Pancreas (tissue), 10 donors: ENCODE results near the gene ADCY5. TPM values are rescaled to one million over a fixed set of nuclear protein-coding genes. Genes with fewer than 3 reads are reported as not detected.

Experiments
- ATAC-seq, 4 donors: fragments of 200-7000 bp; cut with Tn5 transposase; one replicate each; pipeline versions ENCODE4 v1.8.0 to v1.9.1; 2020; ENCODE audit warnings: mild to moderate bottlenecking in 4 of 4, moderate library complexity in 4 of 4
- DNase-seq, 6 donors: peaks; one replicate each; pipeline ENCODE4 v3.0.0-alpha.2; 2020
- FAIRE-seq: peaks from 2 replicates; lab custom pipeline; 2012; peaks lifted over from hg19 to GRCh38; lab: Jason Lieb, UNC
- H3K27ac ChIP-seq, 4 donors: fragments of 200-600 bp; sonication (generic); 1 replicate in 3 of 4; 2 replicates in 1 of 4; pipeline versions ENCODE4 v1.5.0 to v1.8.0; 2020
- H3K27me3 ChIP-seq, 4 donors: fragments of 200-600 bp; one replicate each; pipeline ENCODE4 v1.8.0; 2021
- H3K36me3 ChIP-seq, 3 donors: fragments of 200-600 bp; sonication (generic) in 1 of 3; one replicate each; pipeline versions ENCODE4 v1.5.0 to v1.8.0; 2020 to 2021
- H3K4me1 ChIP-seq, 3 donors: fragments of 200-600 bp; one replicate each; pipeline ENCODE4 v1.8.0; 2021
- H3K4me3 ChIP-seq, 4 donors: fragments of 200-600 bp; sonication (generic) in 2 of 4; one replicate each; pipeline versions ENCODE4 v1.5.0 to v1.8.0; 2020 to 2021
- H3K9me3 ChIP-seq, 4 donors: fragments of 200-600 bp; one replicate each; pipeline ENCODE4 v1.8.0; 2021
- WGBS, 2 donors: extraction: QIAGEN DNeasy Blood & Tissue Kit; methylation state at CpG; one replicate each; pipeline ENCODE4 v1.1.7; 2013; 5-methylcytosine and 5-hydroxymethylcytosine counted together
- intact Hi-C, 3 donors: fragments of 100-400 bp; cut with DNase I; formaldehyde crosslinking; loops; one replicate each; pipeline versions ENCODE4 v1.11.1 to v1.14.2; 2022
- polyA plus RNA-seq, 2 donors: library from polyadenylated mRNA; stranded (reverse); fragments of 200-250 nt; gene quantifications; one replicate each; pipeline ENCODE4 v1.2.3, GENCODE V29; 2013
- total RNA-seq, 6 donors: library from RNA; stranded (reverse); fragmentation: NEBNext Ultra II Directional in 4 of 6; extraction: Animal tissue kit (Norgen Biotek cat#: 25700) in 4 of 6; gene quantifications; one replicate each; pipeline versions ENCODE4 v1.2.1 to v1.2.4, GENCODE V29; 2021 to 2023
- TF ChIP-seq, protein P1 (sequence below), 4 donors: fragments of 200-600 bp; sonication (generic) in 3 of 4; IDR thresholded peaks; one replicate each; pipeline versions ENCODE4 v1.5.0 to v1.8.0; 2021; ENCODE audit warnings: antibody characterized with exemption in 4 of 4
- donor health status: healthy with polysubstance abuse.
- donor health status: DM: no; HTN: no; CAD: no; lungs with moderate emphysema.
- donor health status: DM: no; HTN: no; CAD: no.
- donor health status: control.
- donor health status: control.
- donor health status: Bipolar disorder and iron deficiency.
- donor health status: DM: yes; HTN: yes; CAD: no.
- donor health status: DM: no; HTN: no; CAD: no.
- donor health status: DM: no; HTN: no; CAD: no.
- donor health status: DM: yes; HTN: yes; CAD: no.

Gene ADCY5
- total and polyA plus RNA-seq, 8 donors: 6.0 to 13.4 (median 9.6) TPM

DNA sequence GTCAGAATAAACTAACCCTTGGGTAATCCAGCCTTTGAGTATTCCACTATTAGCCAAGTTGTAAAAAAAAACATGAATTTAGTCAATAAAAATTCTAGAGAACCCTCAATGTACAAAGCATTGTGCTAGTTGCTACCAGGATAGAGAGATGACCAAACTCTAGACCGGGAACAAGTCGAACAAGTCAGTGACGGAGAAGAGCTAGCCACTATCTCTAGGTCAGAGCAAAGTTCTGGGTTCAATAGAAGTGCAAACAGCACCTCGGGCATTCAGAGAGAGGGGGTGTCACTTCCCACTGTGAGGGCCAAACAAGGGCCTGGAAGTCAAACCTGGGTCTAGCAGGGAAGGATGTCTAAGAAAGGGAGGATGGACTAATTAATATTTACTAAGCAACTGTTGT lies 2.3 kb upstream of the ADCY5 start:
- Histone ChIP-seq H3K4me3 (no peak overlapping the region), H3K36me3 (no peaks in the 10 kb centered on the region), H3K4me1 (no peaks in the 10 kb centered on the region), H3K9me3 (no peaks in the 10 kb centered on the region), H3K27me3 (peaks cover 0 to 6% (median 0%) of the 10 kb centered on the region in 4 donors), H3K27ac (no peak overlapping the region)
- intact Hi-C loops: no loop called here
- WGBS, 2 donors: 81 to 83% methylated on average over 4 of the region's 4 CpGs
- ATAC-seq: no peak
- DNase-seq: no peak
- no peak for FAIRE-seq
- TF ChIP-seq, protein P1, sequence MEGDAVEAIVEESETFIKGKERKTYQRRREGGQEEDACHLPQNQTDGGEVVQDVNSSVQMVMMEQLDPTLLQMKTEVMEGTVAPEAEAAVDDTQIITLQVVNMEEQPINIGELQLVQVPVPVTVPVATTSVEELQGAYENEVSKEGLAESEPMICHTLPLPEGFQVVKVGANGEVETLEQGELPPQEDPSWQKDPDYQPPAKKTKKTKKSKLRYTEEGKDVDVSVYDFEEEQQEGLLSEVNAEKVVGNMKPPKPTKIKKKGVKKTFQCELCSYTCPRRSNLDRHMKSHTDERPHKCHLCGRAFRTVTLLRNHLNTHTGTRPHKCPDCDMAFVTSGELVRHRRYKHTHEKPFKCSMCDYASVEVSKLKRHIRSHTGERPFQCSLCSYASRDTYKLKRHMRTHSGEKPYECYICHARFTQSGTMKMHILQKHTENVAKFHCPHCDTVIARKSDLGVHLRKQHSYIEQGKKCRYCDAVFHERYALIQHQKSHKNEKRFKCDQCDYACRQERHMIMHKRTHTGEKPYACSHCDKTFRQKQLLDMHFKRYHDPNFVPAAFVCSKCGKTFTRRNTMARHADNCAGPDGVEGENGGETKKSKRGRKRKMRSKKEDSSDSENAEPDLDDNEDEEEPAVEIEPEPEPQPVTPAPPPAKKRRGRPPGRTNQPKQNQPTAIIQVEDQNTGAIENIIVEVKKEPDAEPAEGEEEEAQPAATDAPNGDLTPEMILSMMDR (IDR thresholded peaks at IDR 0.05): no peak

DNA sequence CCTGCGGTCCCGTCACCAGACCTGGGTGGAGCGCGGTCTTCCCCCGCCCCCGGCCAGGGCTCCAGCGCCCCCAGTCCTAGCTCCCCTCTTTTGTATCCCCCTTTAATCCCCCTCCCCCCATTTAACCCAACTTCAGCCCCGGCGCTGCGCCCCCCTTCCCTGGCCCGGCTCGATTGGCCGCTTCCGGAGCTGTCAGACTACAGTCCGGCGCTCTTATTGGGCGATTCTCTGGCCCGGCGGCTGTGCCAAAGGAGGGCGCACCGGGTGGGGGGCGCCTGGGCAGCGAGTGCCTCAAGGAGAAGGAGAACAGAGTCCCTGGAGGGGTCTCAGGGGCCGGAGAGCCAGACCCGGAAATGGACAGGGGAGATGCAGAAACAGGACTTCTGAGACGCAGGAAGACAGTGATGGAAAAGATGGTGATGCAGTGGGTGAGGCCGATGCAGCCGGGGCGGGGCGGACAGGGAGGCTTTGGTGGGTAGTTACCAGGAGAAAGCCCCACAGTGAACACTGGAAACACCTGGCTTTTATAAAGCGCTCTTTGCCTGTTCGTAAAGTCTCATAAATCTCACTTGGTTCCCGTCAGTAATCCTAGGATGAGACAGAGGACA lies 1.2 kb upstream of the ADCY5 start:
- WGBS, 2 donors: 21% methylated on average over 27 to 33 of the region's 33 CpGs
- Histone ChIP-seq H3K27me3 (peaks cover 0 to 6% (median 0%) of the 10 kb centered on the region in 4 donors), H3K4me1 (no peaks in the 10 kb centered on the region), H3K4me3 (peak overlapping the region; percentile 11 to 72 (median 41)), H3K27ac (no peak overlapping the region), H3K36me3 (no peaks in the 10 kb centered on the region), H3K9me3 (no peaks in the 10 kb centered on the region)
- FAIRE-seq: no peak
- intact Hi-C loops: no loop called here
- peak in 3 of 6 donors; percentile 39 to 74 (median 62) for DNase-seq
- ATAC-seq: peak in 2 of 4 donors; percentile 10 to 14
- TF ChIP-seq, protein P1 (IDR thresholded peaks at IDR 0.05): no peak

DNA sequence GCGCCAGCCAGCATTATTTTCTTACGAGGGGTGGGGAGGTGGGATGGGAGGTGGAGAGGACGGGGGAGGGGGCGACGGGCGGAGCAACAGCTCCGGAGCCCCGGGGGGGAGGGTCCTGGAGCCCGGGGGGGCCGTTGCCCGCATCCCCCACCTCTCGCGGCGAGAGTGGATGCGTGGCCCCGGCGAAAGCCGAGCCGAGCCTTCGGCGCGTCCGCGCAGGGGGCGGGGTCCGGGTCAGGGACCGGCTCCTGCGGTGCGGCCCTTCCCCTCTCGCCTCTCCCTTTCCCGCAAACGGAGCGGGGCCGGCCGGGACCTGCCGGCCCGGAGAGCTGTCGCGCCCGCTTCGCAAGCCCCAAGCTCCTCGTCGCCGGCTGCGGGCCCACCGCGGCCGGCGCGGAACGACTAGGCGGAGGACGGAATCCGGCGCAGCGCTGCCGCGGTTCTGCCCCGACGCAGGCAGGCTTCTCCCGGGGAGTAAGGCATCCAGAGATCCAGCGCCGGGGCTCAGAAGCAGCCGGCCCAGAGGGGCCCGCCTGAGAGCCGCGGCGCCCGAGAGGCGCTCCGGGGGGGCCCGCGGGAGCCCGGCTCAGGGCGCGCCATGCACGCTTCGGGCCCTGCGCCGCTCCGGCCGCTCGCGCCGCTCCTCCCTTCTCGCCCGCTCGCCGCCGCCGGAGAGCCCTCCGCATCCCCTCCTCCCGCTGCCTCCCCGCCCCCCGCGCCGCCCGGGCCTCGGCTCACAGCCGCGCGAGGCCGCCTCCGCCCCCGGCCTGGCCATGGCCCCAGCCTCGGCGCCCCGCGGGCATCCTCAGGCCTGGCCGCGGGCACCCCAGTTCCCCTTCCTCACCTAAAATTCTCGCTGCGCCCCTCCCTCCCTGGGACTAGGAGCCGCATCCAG lies 459 bp upstream of the ADCY5 start:
- Histone ChIP-seq H3K4me1 (no peaks in the 10 kb centered on the region), H3K27ac (peak overlapping the region; percentile 22 to 69 (median 54)), H3K4me3 (peak overlapping the region; percentile 30 to 72 (median 47)), H3K9me3 (no peaks in the 10 kb centered on the region), H3K36me3 (no peaks in the 10 kb centered on the region), H3K27me3 (peaks cover 0 to 6% (median 0%) of the 10 kb centered on the region in 4 donors)
- intact Hi-C loops: no loop called here
- DNase-seq: peak in 5 of 6 donors; percentile 19 to 80 (median 60)
- ATAC-seq: peak; percentile 42 to 69 (median 57)
- 1% methylated on average over 62 to 114 of the region's 114 CpGs for WGBS, 2 donors
- no peak for FAIRE-seq
- TF ChIP-seq, protein P1 (IDR thresholded peaks at IDR 0.05): no peak

DNA sequence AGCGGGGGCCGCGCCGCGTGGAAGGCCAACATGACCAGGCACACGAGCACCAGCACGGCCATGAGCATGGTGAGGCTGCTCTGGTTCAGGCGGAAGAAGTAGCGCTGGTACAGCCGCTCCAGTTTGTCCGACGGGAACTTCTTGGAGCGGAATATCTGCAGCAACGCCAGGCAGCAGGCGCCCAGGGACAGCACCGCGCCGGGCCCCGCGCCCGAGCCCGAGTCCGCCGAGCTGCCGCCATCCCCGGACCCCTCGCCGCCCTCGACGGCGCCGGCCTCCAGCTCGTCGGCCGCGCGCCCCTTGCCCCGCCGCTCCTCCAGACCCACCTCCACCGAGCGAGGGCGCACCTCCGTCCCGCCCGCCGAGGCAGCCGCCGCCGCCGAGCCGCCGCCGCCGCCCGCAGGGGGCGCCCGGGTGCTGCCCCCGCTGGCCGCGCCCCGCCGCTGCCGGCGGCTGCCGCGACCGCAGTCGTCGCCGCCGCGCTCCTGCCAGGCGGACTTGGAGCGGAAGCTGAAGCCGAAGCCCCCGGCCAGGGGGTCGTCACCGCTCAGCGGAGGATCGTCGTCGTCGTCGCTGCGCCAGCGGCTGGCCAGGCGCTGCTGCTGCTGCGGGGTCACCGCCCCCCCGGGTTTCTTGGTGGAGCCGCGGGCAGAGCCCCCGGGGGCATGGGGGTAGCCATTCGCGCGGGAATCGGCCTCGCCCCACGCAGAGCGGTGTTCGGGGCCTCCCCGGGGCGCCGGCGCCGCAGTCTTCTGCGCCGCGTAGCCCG lies 957 bp downstream of the ADCY5 start:
- FAIRE-seq: no peak

More for the DNA sequence above, 957 bp downstream of the ADCY5 start:
- H3K27ac ChIP-seq: peak overlapping the region; percentile 38 to 69 (median 54)
- no peaks in the 10 kb centered on the region for H3K4me1 ChIP-seq
- no peaks in the 10 kb centered on the region for H3K36me3 ChIP-seq
- intact Hi-C loops: no loop called here
- H3K4me3 ChIP-seq: peak overlapping the region; percentile 30 to 72 (median 47)
- DNase-seq (peak in 4 of 6 donors; percentile 29 to 76 (median 60)), ATAC-seq (peak; percentile 32 to 49 (median 42))
- TF ChIP-seq, protein P1 (IDR thresholded peaks at IDR 0.05): no peak
- 14 to 17% methylated on average over 98 to 110 of the region's 110 CpGs for WGBS, 2 donors
- no peaks in the 10 kb centered on the region for H3K9me3 ChIP-seq
- peaks cover 0 to 6% (median 0%) of the 10 kb centered on the region in 4 donors for H3K27me3 ChIP-seq
